ENCODE results near the gene CEBPA.
A peak's percentile ranks its signal among the peaks of the same experiment; 100 is the strongest.

The CEBPA gene

GRCh38 chr19:33302175-33302973 lies at the start of gene CEBPA:
Gene CEBPA (minus strand): TSS chr19:33302534. CDS start chr19:33302414, 120 bp downstream.
- peak within 1 kb of the TSS; percentile 78 to 86 for H3K4me3 ChIP-seq (ENCODE audit: low read length in 2 of 2)

GRCh38 chr19:33350538-33351309 lies 48.4 kb upstream of the CEBPA start:
- Histone ChIP-seq H3K9ac (ENCODE audit: low read depth in 1 of 2, low read length in 2 of 2) (no peak overlapping the region), H3K4me1 (ENCODE audit: control insufficient read depth in 2 of 2, insufficient read depth in 2 of 2, low read length in 2 of 2) (no peaks in the 10 kb centered on the region), H3K27ac (ENCODE audit: low read depth in 2 of 2, low read length in 2 of 2) (no peak overlapping the region), H3K27me3 (ENCODE audit: control insufficient read depth in 2 of 2, insufficient read depth in 2 of 2, low read length in 2 of 2) (no peaks in the 10 kb centered on the region), H3K4me3 (ENCODE audit: low read length in 2 of 2) (no peak overlapping the region), H3K9me3 (ENCODE audit: control insufficient read depth in 2 of 2, low read length in 2 of 2) (peaks cover 0 to 4% of the 10 kb centered on the region in 2 donors), H3K36me3 (ENCODE audit: control insufficient read depth in 2 of 2, insufficient read depth in 2 of 2, low read length in 2 of 2) (no peaks in the 10 kb centered on the region)

More at GRCh38 chr19:33302175-33302973, at the start of gene CEBPA:
- Histone ChIP-seq H3K9me3 (ENCODE audit: control insufficient read depth in 2 of 2, low read length in 2 of 2) (no peaks in the 10 kb centered on the region), H3K4me1 (ENCODE audit: control insufficient read depth in 2 of 2, insufficient read depth in 2 of 2, low read length in 2 of 2) (peaks cover 30 to 38% of the 10 kb centered on the region in 2 donors), H3K9ac (ENCODE audit: low read depth in 1 of 2, low read length in 2 of 2) (peak within 1 kb of the TSS; percentile 75 to 93), H3K27me3 (ENCODE audit: control insufficient read depth in 2 of 2, insufficient read depth in 2 of 2, low read length in 2 of 2) (peaks cover 0 to 3% of the 10 kb centered on the region in 2 donors), H3K36me3 (ENCODE audit: control insufficient read depth in 2 of 2, insufficient read depth in 2 of 2, low read length in 2 of 2) (peaks cover 0 to 2% of the 10 kb centered on the region in 2 donors), H3K27ac (ENCODE audit: low read depth in 2 of 2, low read length in 2 of 2) (peak within 1 kb of the TSS; percentile 93 to 94)

- no peaks in the 10 kb centered on the region for H3K4me1 ChIP-seq (ENCODE audit: control insufficient read depth in 2 of 2, insufficient read depth in 2 of 2, low read length in 2 of 2)
- no peaks in the 10 kb centered on the region for H3K36me3 ChIP-seq (ENCODE audit: control insufficient read depth in 2 of 2, insufficient read depth in 2 of 2, low read length in 2 of 2)
- no peak overlapping the region for H3K4me3 ChIP-seq (ENCODE audit: low read length in 2 of 2)
- H3K9me3 ChIP-seq (ENCODE audit: control insufficient read depth in 2 of 2, low read length in 2 of 2) = no peaks in the 10 kb centered on the region
- no peak overlapping the region for H3K9ac ChIP-seq (ENCODE audit: low read depth in 1 of 2, low read length in 2 of 2)
- no peaks in the 10 kb centered on the region for H3K27me3 ChIP-seq (ENCODE audit: control insufficient read depth in 2 of 2, insufficient read depth in 2 of 2, low read length in 2 of 2)
- no peak overlapping the region for H3K27ac ChIP-seq (ENCODE audit: low read depth in 2 of 2, low read length in 2 of 2)
These were observed 47.3 kb upstream of the CEBPA start for GRCh38 chr19:33349319-33350289.

GRCh38 chr19:33348301-33349010 lies 46.1 kb upstream of the CEBPA start:
- Histone ChIP-seq H3K4me1 (ENCODE audit: control insufficient read depth in 2 of 2, insufficient read depth in 2 of 2, low read length in 2 of 2) (no peaks in the 10 kb centered on the region), H3K27ac (ENCODE audit: low read depth in 2 of 2, low read length in 2 of 2) (no peak overlapping the region), H3K27me3 (ENCODE audit: control insufficient read depth in 2 of 2, insufficient read depth in 2 of 2, low read length in 2 of 2) (no peaks in the 10 kb centered on the region), H3K36me3 (ENCODE audit: control insufficient read depth in 2 of 2, insufficient read depth in 2 of 2, low read length in 2 of 2) (no peaks in the 10 kb centered on the region), H3K9ac (ENCODE audit: low read depth in 1 of 2, low read length in 2 of 2) (no peak overlapping the region), H3K9me3 (ENCODE audit: control insufficient read depth in 2 of 2, low read length in 2 of 2) (no peaks in the 10 kb centered on the region), H3K4me3 (ENCODE audit: low read length in 2 of 2) (no peak overlapping the region)

- Histone ChIP-seq H3K27me3 (ENCODE audit: control insufficient read depth in 2 of 2, insufficient read depth in 2 of 2, low read length in 2 of 2) (no peaks in the 10 kb centered on the region), H3K27ac (ENCODE audit: low read depth in 2 of 2, low read length in 2 of 2) (no peak overlapping the region), H3K9me3 (ENCODE audit: control insufficient read depth in 2 of 2, low read length in 2 of 2) (no peaks in the 10 kb centered on the region), H3K4me1 (ENCODE audit: control insufficient read depth in 2 of 2, insufficient read depth in 2 of 2, low read length in 2 of 2) (no peaks in the 10 kb centered on the region), H3K4me3 (ENCODE audit: low read length in 2 of 2) (no peak overlapping the region), H3K9ac (ENCODE audit: low read depth in 1 of 2, low read length in 2 of 2) (no peak overlapping the region), H3K36me3 (ENCODE audit: control insufficient read depth in 2 of 2, insufficient read depth in 2 of 2, low read length in 2 of 2) (no peaks in the 10 kb centered on the region)
These were observed 45.0 kb upstream of the CEBPA start for GRCh38 chr19:33347300-33347699.

- Histone ChIP-seq H3K9me3 (ENCODE audit: control insufficient read depth in 2 of 2, low read length in 2 of 2) (no peaks in the 10 kb centered on the region), H3K27ac (ENCODE audit: low read depth in 2 of 2, low read length in 2 of 2) (no peak overlapping the region), H3K27me3 (ENCODE audit: control insufficient read depth in 2 of 2, insufficient read depth in 2 of 2, low read length in 2 of 2) (no peaks in the 10 kb centered on the region), H3K4me1 (ENCODE audit: control insufficient read depth in 2 of 2, insufficient read depth in 2 of 2, low read length in 2 of 2) (no peaks in the 10 kb centered on the region), H3K4me3 (ENCODE audit: low read length in 2 of 2) (no peak overlapping the region), H3K36me3 (ENCODE audit: control insufficient read depth in 2 of 2, insufficient read depth in 2 of 2, low read length in 2 of 2) (no peaks in the 10 kb centered on the region), H3K9ac (ENCODE audit: low read depth in 1 of 2, low read length in 2 of 2) (no peak overlapping the region)
These were observed 44.3 kb upstream of the CEBPA start for GRCh38 chr19:33346665-33347064.

- Histone ChIP-seq H3K27ac (ENCODE audit: low read depth in 2 of 2, low read length in 2 of 2) (no peak overlapping the region), H3K27me3 (ENCODE audit: control insufficient read depth in 2 of 2, insufficient read depth in 2 of 2, low read length in 2 of 2) (no peaks in the 10 kb centered on the region)
These were observed 42.8 kb upstream of the CEBPA start for GRCh38 chr19:33345163-33345562.

GRCh38 chr19:33344573-33344925 lies 42.2 kb upstream of the CEBPA start:
- Histone ChIP-seq H3K27ac (ENCODE audit: low read depth in 2 of 2, low read length in 2 of 2) (no peak overlapping the region), H3K4me3 (ENCODE audit: low read length in 2 of 2) (no peak overlapping the region), H3K27me3 (ENCODE audit: control insufficient read depth in 2 of 2, insufficient read depth in 2 of 2, low read length in 2 of 2) (no peaks in the 10 kb centered on the region), H3K4me1 (ENCODE audit: control insufficient read depth in 2 of 2, insufficient read depth in 2 of 2, low read length in 2 of 2) (no peaks in the 10 kb centered on the region), H3K9me3 (ENCODE audit: control insufficient read depth in 2 of 2, low read length in 2 of 2) (no peaks in the 10 kb centered on the region), H3K9ac (ENCODE audit: low read depth in 1 of 2, low read length in 2 of 2) (no peak overlapping the region), H3K36me3 (ENCODE audit: control insufficient read depth in 2 of 2, insufficient read depth in 2 of 2, low read length in 2 of 2) (no peaks in the 10 kb centered on the region)

More at GRCh38 chr19:33345163-33345562, 42.8 kb upstream of the CEBPA start:
- Histone ChIP-seq H3K4me3 (ENCODE audit: low read length in 2 of 2) (no peak overlapping the region), H3K9ac (ENCODE audit: low read depth in 1 of 2, low read length in 2 of 2) (no peak overlapping the region), H3K36me3 (ENCODE audit: control insufficient read depth in 2 of 2, insufficient read depth in 2 of 2, low read length in 2 of 2) (no peaks in the 10 kb centered on the region), H3K9me3 (ENCODE audit: control insufficient read depth in 2 of 2, low read length in 2 of 2) (no peaks in the 10 kb centered on the region), H3K4me1 (ENCODE audit: control insufficient read depth in 2 of 2, insufficient read depth in 2 of 2, low read length in 2 of 2) (no peaks in the 10 kb centered on the region)

- H3K9me3 ChIP-seq (ENCODE audit: control insufficient read depth in 2 of 2, low read length in 2 of 2) = no peaks in the 10 kb centered on the region
- no peak overlapping the region for H3K27ac ChIP-seq (ENCODE audit: low read depth in 2 of 2, low read length in 2 of 2)
- H3K9ac ChIP-seq (ENCODE audit: low read depth in 1 of 2, low read length in 2 of 2) = no peak overlapping the region
- no peaks in the 10 kb centered on the region for H3K4me1 ChIP-seq (ENCODE audit: control insufficient read depth in 2 of 2, insufficient read depth in 2 of 2, low read length in 2 of 2)
- H3K4me3 ChIP-seq (ENCODE audit: low read length in 2 of 2) = no peak overlapping the region
- no peaks in the 10 kb centered on the region for H3K36me3 ChIP-seq (ENCODE audit: control insufficient read depth in 2 of 2, insufficient read depth in 2 of 2, low read length in 2 of 2)
- H3K27me3 ChIP-seq (ENCODE audit: control insufficient read depth in 2 of 2, insufficient read depth in 2 of 2, low read length in 2 of 2) = no peaks in the 10 kb centered on the region
These were observed 41.7 kb upstream of the CEBPA start for GRCh38 chr19:33343859-33344572.
